Central memory CD8-positive, alpha-beta T cell (primary cell): Measurements from ENCODE around the gene NPSR1.
"Not testable (repeated sequence)": the region's sequence is repeated elsewhere in the genome, so short reads cannot be mapped to it uniquely, and the experiment has no call there.

Experiments used
- ATAC-seq: fragments of 150-1000 bp; cut with Tn5 transposase; replicated peaks from 2 replicates; pipeline ENCODE4 v1.10.0; 2022; ENCODE audit warnings: mild to moderate bottlenecking, moderate FRiP score, moderate number of reproducible peaks; ENCODE audit not compliant: poor library complexity, severe bottlenecking; ENCODE audit errors: extremely low read depth
- DNase-seq, 2 donors: peaks; one replicate each; pipeline ENCODE4 v3.0.0; 2021; ENCODE audit warnings: low spot score in 2 of 2
- H3K27ac Mint-ChIP-seq: one replicate; pipeline ENCODE4 v1.8.0; 2022; ENCODE audit warnings: low read depth, mild to moderate bottlenecking, moderate library complexity, mixed read lengths
- H3K27me3 Mint-ChIP-seq: one replicate; pipeline ENCODE4 v1.8.0; 2022; ENCODE audit warnings: mixed read lengths
- H3K36me3 Mint-ChIP-seq: one replicate; pipeline ENCODE4 v1.8.0; 2022; ENCODE audit warnings: mild to moderate bottlenecking, moderate library complexity, mixed read lengths; ENCODE audit not compliant: insufficient read depth
- H3K4me1 Mint-ChIP-seq: one replicate; pipeline ENCODE4 v1.8.0; 2022; ENCODE audit warnings: mixed read lengths
- H3K4me3 Mint-ChIP-seq: one replicate; pipeline ENCODE4 v1.8.0; 2022; ENCODE audit warnings: mild to moderate bottlenecking, moderate library complexity, mixed read lengths
- H3K9me3 Mint-ChIP-seq: one replicate; pipeline ENCODE4 v1.8.0; 2022; ENCODE audit warnings: mixed read lengths

The NPSR1 gene

DNA sequence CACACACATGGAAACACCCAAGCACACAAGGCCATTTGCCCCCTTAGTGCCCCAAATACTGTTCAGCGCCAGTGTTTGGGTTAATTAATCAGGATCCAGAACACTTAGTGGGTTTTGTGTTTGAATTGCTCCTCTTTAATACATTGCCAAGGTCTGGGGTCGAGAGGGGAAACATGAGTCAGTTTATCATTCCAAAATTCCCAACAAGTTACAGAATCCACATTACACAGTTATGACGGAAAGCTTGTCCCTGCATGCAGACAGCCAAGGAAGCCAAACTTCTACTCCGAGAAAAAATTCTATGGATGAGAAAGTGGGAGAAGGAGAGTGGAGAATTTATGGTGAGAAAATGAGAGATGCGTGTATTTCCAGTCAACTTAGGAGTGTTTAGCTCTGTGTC, 189.0 kb downstream of the NPSR1 start:
- H3K36me3 Mint-ChIP-seq: no peaks in the 10 kb centered on the region
- ATAC-seq (no peak), DNase-seq (no peak)
- H3K4me3 Mint-ChIP-seq: no peak overlapping the region
- H3K9me3 Mint-ChIP-seq: no peaks in the 10 kb centered on the region
- H3K27ac Mint-ChIP-seq: no peak overlapping the region
- H3K4me1 Mint-ChIP-seq: peaks cover 6% of the 10 kb centered on the region
- H3K27me3 Mint-ChIP-seq: peaks cover 53% of the 10 kb centered on the region

DNA sequence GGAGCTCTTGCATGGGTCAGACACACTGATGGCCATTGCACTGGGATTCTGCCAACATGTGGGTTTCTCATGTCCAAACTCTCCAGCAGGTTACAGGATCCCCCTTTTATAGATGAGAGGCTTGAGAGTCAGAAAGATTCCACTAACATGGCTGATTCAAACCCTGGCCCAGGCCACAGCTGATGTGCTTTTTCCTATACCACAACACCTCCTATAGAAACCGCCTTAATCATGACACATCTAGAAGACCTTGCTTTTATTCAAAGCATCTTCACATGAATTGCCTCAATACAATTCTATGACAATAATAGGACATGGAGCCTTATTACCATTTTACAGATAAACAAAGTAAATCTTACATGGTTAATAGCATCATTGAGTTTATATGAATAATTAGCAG, 190.7 kb downstream of the NPSR1 start:
- ATAC-seq (no peak), DNase-seq (no peak)
- Mint-ChIP-seq H3K4me1 (peaks cover 6% of the 10 kb centered on the region), H3K36me3 (no peaks in the 10 kb centered on the region), H3K27ac (no peak overlapping the region), H3K4me3 (no peak overlapping the region), H3K9me3 (no peaks in the 10 kb centered on the region), H3K27me3 (peaks cover 65% of the 10 kb centered on the region)

DNA sequence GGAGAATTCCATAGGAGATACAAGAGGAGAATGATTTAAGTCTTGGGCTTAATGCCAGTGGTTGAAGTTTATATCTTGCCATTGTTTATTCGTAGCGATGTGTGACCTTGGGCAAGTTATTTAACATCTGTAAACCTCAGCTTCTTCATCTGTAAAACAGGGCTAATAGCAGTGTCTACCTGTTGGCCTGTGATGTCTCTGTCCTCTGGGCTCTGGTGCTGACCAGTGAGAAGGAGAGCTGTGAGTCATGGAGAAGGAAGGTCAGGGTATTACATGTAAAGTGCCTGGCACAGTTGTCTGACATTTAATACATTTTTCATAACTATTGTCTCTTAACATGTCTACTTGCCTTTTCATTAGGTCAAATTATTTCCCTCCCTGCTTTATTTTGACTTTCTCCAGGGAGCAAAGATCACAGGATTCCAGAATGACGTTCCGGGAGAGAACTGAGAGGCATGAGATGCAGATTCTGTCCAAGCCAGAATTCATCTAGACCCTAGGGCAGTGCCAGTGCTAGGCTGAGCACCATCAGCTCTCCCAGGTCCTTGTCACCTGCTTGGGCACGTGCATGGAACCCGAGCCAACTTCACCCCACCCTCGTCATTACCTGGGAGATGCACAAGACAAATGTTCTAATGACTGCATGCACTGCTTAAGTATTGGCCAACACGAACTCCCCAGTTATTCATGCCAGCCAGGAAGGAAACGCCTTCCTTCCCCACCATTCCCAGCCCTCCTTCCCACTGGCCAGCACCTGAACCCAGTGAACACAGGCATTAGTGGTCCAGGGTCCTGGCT, 191.3 kb downstream of the NPSR1 start:
- H3K36me3 Mint-ChIP-seq: no peaks in the 10 kb centered on the region
- no peak for ATAC-seq
- no peaks in the 10 kb centered on the region for H3K9me3 Mint-ChIP-seq
- peaks cover 6% of the 10 kb centered on the region for H3K4me1 Mint-ChIP-seq
- H3K27me3 Mint-ChIP-seq: peaks cover 65% of the 10 kb centered on the region
- H3K27ac Mint-ChIP-seq: no peak overlapping the region
- DNase-seq: no peak
- H3K4me3 Mint-ChIP-seq: no peak overlapping the region

DNA sequence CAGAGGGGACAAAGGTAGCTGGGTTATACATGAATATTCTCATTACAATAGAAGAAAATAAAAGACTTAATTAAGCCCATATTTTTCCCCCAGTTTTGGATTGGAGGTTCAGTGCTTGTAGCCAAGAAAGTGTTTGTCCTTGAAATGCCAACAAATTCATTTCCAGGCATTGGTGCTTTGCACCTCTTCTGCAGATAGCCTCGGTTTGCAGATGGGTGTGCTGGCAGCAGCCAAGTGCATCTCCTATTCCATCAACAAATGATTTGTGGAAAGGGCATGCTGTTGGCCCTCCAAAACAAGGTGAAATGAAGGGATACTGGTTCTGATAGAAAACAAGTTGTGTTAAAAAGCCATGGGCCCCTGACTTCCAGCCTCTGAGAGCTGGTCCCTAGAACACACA, 192.0 kb downstream of the NPSR1 start:
- no peak overlapping the region for H3K27ac Mint-ChIP-seq
- H3K4me1 Mint-ChIP-seq: peaks cover 6% of the 10 kb centered on the region
- no peak for ATAC-seq
- peaks cover 65% of the 10 kb centered on the region for H3K27me3 Mint-ChIP-seq
- no peaks in the 10 kb centered on the region for H3K36me3 Mint-ChIP-seq
- H3K4me3 Mint-ChIP-seq: no peak overlapping the region
- DNase-seq: no peak
- no peaks in the 10 kb centered on the region for H3K9me3 Mint-ChIP-seq

DNA sequence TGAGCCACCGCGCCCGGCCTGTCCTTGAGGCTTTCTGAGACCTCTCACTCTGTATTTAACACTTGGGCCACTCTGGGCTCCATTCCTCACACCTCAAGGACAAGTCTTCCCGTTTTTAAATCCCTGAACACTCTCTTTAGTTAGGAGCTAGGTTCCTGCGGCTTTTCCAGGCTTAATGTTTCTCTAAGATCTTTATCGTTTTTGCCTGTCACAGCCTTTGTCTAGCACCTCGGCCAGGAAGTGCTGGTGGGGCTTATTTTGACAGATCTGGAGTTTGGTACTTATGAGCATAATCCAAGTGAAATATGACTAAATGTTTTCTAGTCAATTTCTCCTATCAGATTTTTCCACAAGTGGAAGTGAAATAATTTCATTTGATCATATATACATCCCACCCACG, 192.7 kb downstream of the NPSR1 start:
- H3K27me3 Mint-ChIP-seq: peaks cover 65% of the 10 kb centered on the region

DNA sequence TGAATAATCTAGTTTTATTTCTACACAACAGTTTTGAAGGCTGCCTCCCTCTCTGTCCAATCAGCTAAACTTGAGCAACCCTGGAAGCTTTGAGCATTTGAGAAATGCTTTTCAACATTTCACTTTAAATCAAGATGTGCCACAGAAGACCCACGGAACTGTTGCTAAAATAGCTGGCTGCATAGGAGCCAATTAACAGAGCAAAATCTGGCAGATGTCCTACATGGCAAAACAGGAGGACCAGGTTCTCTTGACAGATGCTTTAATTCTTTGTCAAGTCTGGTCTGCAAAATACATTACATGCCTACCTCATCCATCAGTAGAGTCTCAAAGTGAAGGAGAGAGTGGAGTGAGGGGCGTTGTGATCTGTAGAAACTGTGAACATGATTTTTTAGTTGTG, 193.4 kb downstream of the NPSR1 start:
- Mint-ChIP-seq H3K4me3 (no peak overlapping the region), H3K27ac (no peak overlapping the region), H3K36me3 (no peaks in the 10 kb centered on the region), H3K9me3 (no peaks in the 10 kb centered on the region), H3K27me3 (peaks cover 65% of the 10 kb centered on the region), H3K4me1 (no peaks in the 10 kb centered on the region)
- ATAC-seq (no peak), DNase-seq (no peak)

More for the DNA sequence above, 192.7 kb downstream of the NPSR1 start:
- no peak for DNase-seq
- H3K36me3 Mint-ChIP-seq: no peaks in the 10 kb centered on the region
- no peaks in the 10 kb centered on the region for H3K4me1 Mint-ChIP-seq
- no peak overlapping the region for H3K27ac Mint-ChIP-seq
- no peaks in the 10 kb centered on the region for H3K9me3 Mint-ChIP-seq
- no peak overlapping the region for H3K4me3 Mint-ChIP-seq
- ATAC-seq: no peak

DNA sequence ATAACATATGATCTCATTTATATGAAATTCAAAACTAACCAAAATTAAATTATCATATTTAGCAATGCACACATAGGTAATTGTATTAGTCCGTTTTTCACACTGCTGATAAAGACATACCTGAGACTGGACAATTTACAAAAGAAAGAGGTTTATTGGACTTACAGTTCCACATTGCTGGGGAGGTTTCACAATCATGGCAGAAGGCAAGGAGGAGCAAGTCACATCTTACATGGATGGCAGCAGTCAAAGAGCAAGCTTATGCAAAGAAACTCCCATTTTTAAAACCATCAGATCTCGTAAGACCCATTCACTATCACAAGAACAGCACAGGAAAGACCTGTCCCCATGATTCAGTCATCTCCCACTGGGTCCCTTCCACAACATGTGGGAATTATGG, 200.4 kb downstream of the NPSR1 start:
- H3K4me3 Mint-ChIP-seq, H3K36me3 Mint-ChIP-seq: not testable (repeated sequence)

DNA sequence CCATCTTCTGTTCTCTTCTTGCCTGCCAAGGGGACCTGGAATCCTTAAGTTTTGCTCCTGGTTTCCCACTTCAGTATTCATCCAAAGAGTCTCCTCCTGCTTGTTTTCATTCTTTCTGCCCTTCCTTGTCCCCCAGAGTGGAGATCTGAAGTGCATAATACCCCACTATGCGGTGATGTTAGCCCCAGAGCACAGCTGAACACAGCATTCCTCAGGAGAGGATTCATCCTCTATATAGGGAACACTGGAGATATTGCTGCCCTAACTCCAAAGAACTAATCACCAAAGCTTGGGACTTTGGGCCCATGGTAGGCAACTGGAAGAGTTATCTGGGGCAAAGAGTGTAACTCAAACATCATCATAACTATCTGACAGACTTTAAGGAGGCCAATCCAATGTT, 201.3 kb downstream of the NPSR1 start:
- not testable (repeated sequence) for H3K4me1 Mint-ChIP-seq, ATAC-seq, H3K4me3 Mint-ChIP-seq, DNase-seq, H3K27ac Mint-ChIP-seq, H3K36me3 Mint-ChIP-seq
- Mint-ChIP-seq H3K27me3 (peaks cover 41% of the 10 kb centered on the region), H3K9me3 (peaks cover 20% of the 10 kb centered on the region)

More for the DNA sequence above, 200.4 kb downstream of the NPSR1 start:
- not testable (repeated sequence) for ATAC-seq, H3K4me1 Mint-ChIP-seq, H3K27ac Mint-ChIP-seq, DNase-seq
- peaks cover 20% of the 10 kb centered on the region for H3K9me3 Mint-ChIP-seq
- peaks cover 41% of the 10 kb centered on the region for H3K27me3 Mint-ChIP-seq

DNA sequence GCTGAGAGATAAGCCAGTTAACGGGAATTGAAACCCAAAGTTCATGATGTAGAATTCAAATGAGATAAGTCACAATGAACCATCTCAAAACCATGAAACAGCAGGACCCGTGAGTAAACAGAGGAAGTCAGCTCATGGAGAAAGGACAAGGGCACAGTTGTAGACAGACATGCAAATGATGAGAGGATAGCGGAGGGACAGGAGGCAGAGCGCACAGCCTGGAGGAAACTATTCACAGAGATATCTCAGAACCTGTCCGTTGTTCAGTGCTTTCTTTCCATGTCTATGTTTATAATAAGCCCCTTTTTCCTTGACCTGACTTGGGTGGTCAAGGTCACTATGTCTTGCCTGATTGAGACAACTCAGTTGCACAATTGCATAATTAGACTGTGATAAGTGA, 208.2 kb downstream of the NPSR1 start:
- not testable (repeated sequence) for H3K4me1 Mint-ChIP-seq, H3K27ac Mint-ChIP-seq, H3K4me3 Mint-ChIP-seq, ATAC-seq, H3K36me3 Mint-ChIP-seq, DNase-seq
- H3K9me3 Mint-ChIP-seq: peaks cover 14% of the 10 kb centered on the region
- H3K27me3 Mint-ChIP-seq: peaks cover 40% of the 10 kb centered on the region

DNA sequence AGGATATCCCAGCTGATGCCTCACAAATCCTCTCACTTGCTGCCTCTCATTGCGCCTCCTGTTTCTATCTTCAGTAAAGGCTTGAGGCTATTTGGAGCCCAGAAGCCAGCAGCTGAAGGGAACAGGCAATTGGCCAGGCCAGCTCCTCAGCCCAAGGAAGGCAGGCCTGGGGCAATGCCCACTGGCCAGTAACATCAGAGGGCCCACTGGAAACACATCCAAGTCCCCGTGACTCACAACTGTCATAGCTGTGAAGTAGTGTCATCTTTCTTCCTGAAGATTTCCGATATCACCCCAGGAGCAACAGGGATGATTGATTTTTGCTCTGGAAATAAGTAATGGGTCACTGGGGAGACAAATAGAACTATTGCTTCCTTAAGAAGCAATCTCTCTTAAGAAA, 209.3 kb downstream of the NPSR1 start:
- H3K36me3 Mint-ChIP-seq, H3K4me3 Mint-ChIP-seq, DNase-seq, H3K4me1 Mint-ChIP-seq, H3K27ac Mint-ChIP-seq, ATAC-seq: not testable (repeated sequence)
- Mint-ChIP-seq H3K9me3 (peaks cover 13% of the 10 kb centered on the region), H3K27me3 (peaks cover 28% of the 10 kb centered on the region)

DNA sequence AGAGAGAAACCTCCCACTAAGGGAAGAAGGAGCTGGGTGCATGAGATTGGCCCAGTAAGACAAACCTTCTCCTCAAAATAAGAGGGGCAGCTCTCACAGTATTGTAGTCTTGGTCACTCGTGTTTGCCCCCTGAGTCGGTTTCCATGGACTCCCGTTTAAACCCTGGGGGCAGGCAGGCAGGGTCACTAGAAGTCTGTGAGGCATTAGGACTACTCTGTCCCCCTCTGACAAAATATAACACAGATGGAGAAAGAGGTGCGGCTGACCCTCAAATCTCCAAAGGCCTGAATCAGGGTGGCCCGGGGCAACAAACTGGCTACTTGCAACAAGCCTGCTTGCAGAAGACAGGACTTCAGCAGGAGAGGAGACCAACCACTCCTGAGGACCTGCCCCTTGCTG, 210.6 kb downstream of the NPSR1 start:
- not testable (repeated sequence) for ATAC-seq, H3K36me3 Mint-ChIP-seq, H3K4me3 Mint-ChIP-seq, DNase-seq, H3K4me1 Mint-ChIP-seq, H3K27ac Mint-ChIP-seq
- H3K9me3 Mint-ChIP-seq: peaks cover 11% of the 10 kb centered on the region
- H3K27me3 Mint-ChIP-seq: peaks cover 17% of the 10 kb centered on the region

DNA sequence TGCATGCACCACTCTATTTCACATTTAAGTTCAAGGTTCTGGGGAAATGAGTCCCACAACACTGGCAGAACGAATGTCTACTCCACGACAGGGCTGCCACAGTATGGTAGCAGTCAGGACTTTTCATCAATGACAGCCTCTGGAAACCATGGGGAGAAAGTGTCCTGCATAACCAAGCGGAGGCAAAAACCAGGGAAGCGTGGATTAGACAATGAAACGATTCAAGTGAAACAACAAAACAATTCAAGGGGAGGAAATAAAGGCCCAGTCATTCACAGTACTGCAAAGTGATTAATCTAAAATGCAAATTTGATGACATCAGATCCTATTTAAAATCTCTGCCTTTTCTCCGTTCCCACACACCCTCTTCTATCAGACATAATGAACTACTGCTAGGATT, 211.0 kb downstream of the NPSR1 start:
- Mint-ChIP-seq H3K9me3 (peaks cover 11% of the 10 kb centered on the region), H3K4me1 (no peaks in the 10 kb centered on the region), H3K36me3 (no peaks in the 10 kb centered on the region), H3K27me3 (peaks cover 17% of the 10 kb centered on the region), H3K4me3 (no peak overlapping the region), H3K27ac (no peak overlapping the region)
- ATAC-seq (no peak), DNase-seq (no peak)

DNA sequence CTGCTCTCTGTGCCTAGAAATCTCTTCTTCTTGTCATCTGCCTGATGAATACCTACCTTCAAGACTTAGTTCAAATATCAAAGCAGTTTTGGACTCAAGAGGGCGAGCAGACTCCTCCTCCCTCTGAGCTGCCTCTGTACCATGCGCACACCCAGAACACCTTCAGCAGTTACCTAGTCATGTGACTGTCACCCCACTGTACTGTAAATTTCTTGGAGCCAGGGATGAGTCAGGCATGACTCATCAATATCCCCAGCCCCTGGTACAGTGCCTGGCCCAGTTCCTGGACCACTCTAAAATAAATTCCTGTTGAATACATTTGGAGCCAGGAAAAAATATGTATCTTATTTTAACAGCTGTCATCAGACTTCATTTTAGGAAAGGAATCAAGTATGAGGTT, 212.0 kb downstream of the NPSR1 start:
- H3K27me3 Mint-ChIP-seq: peaks cover 10% of the 10 kb centered on the region
- DNase-seq, H3K4me1 Mint-ChIP-seq, H3K36me3 Mint-ChIP-seq, H3K4me3 Mint-ChIP-seq, H3K27ac Mint-ChIP-seq, ATAC-seq: not testable (repeated sequence)
- H3K9me3 Mint-ChIP-seq: peaks cover 11% of the 10 kb centered on the region
